ENCODE measurements around the gene PTPRK.

- TF ChIP-seq CTCF (IDR thresholded peaks at IDR 0.05) = no peak
- TF ChIP-seq POLR2AphosphoS5 (IDR thresholded peaks at IDR 0.05) = no peak
- no peak for TF ChIP-seq POLR2A (IDR thresholded peaks at IDR 0.05)
Observed at GRCh38 chr6:128225612-128226011, 294.8 kb downstream of the PTPRK start.

Data from sigmoid colon (tissue), 4 donors.